ENCODE measurements around the gene BPIFB4. TPM values are rescaled to one million over a fixed set of nuclear protein-coding genes. Genes with fewer than 3 reads are reported as not detected.
"Not testable (repeated sequence)": the region's sequence is repeated elsewhere in the genome, so short reads cannot be mapped to it uniquely, and the experiment has no call there.

The BPIFB4 gene
- total RNA-seq, 1 experiment from 2014 or later: not detected

GRCh38 chr20:33083544-33084340, 4.3 kb downstream of the BPIFB4 start:
- DNase-seq (ENCODE audit: extremely low read depth, low read depth): no peak

- no peak for DNase-seq (ENCODE audit: extremely low read depth, low read depth)
Observed at GRCh38 chr20:33084722-33085121, 5.3 kb downstream of the BPIFB4 start.

GRCh38 chr20:33086052-33086722, 6.7 kb downstream of the BPIFB4 start:
- no peak for DNase-seq (ENCODE audit: extremely low read depth, low read depth)

- DNase-seq (ENCODE audit: extremely low read depth, low read depth): no peak
Observed at GRCh38 chr20:33091147-33091546, 11.7 kb downstream of the BPIFB4 start.

GRCh38 chr20:33091693-33092092, 12.2 kb downstream of the BPIFB4 start:
- DNase-seq (ENCODE audit: extremely low read depth, low read depth): no peak

GRCh38 chr20:33092361-33092760, 12.9 kb downstream of the BPIFB4 start:
- DNase-seq (ENCODE audit: extremely low read depth, low read depth): no peak

GRCh38 chr20:33093074-33093473, 13.6 kb downstream of the BPIFB4 start:
- DNase-seq (ENCODE audit: extremely low read depth, low read depth): no peak

- no peak for DNase-seq (ENCODE audit: extremely low read depth, low read depth)
Observed at GRCh38 chr20:33093582-33093981, 14.1 kb downstream of the BPIFB4 start.

GRCh38 chr20:33095249-33095648, 15.8 kb downstream of the BPIFB4 start:
- no peak for DNase-seq (ENCODE audit: extremely low read depth, low read depth)

- peak; percentile 69 for DNase-seq (ENCODE audit: extremely low read depth, low read depth)
Observed at GRCh38 chr20:33095902-33096584, 16.6 kb downstream of the BPIFB4 start.

- DNase-seq (ENCODE audit: extremely low read depth, low read depth): no peak
Observed at GRCh38 chr20:33097001-33097400, 17.6 kb downstream of the BPIFB4 start.

GRCh38 chr20:33099843-33100538, 20.5 kb downstream of the BPIFB4 start:
- DNase-seq (ENCODE audit: extremely low read depth, low read depth): no peak

- no peak for DNase-seq (ENCODE audit: extremely low read depth, low read depth)
Observed at GRCh38 chr20:33103556-33103955, 24.1 kb downstream of the BPIFB4 start.

GRCh38 chr20:33104336-33104735, 24.9 kb downstream of the BPIFB4 start:
- no peak for DNase-seq (ENCODE audit: extremely low read depth, low read depth)

GRCh38 chr20:33105316-33105924, 26.0 kb downstream of the BPIFB4 start:
- no peak for DNase-seq (ENCODE audit: extremely low read depth, low read depth)

GRCh38 chr20:33106058-33106620, 26.7 kb downstream of the BPIFB4 start:
- DNase-seq (ENCODE audit: extremely low read depth, low read depth): not testable (repeated sequence)

- no peak for DNase-seq (ENCODE audit: extremely low read depth, low read depth)
Observed at GRCh38 chr20:33108661-33109060, 29.2 kb downstream of the BPIFB4 start.

GRCh38 chr20:33110147-33110825, 30.8 kb downstream of the BPIFB4 start:
- no peak for DNase-seq (ENCODE audit: extremely low read depth, low read depth)

- DNase-seq (ENCODE audit: extremely low read depth, low read depth): no peak
Observed at GRCh38 chr20:33111306-33111705, 31.9 kb downstream of the BPIFB4 start.

Data from NCI-H460 (cell line).